Measurements from ENCODE around the gene SAPCD1.

DNA sequence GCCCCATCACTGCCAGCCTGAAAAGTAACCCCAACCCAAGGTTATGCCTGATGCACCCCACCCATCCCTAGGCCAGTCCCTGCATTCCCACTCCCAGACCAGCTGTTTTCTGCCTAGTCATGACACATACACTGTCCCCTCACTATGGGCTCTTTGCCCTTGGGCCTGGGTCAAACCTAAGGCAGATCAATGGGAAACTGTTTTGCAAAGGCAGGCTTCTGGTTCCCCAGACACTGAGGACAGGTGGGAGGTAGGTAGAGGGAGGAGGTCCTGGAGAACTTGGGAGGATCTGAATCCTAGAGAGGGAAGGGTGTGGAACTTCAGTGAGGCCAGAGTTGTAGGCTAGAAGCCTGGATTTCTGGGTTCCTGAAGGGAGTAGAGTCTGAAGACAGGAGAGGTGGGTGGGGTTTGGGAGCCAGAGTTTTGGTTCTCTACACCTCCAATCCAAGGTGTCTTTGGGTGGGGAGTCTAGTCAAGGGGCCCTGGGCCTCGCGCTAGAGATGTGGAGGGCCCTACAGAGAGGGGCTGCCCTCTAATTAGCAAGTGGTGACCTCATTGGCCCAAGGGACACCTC, 28.1 kb upstream of the SAPCD1 start:
- TF ChIP-seq, protein P1, sequence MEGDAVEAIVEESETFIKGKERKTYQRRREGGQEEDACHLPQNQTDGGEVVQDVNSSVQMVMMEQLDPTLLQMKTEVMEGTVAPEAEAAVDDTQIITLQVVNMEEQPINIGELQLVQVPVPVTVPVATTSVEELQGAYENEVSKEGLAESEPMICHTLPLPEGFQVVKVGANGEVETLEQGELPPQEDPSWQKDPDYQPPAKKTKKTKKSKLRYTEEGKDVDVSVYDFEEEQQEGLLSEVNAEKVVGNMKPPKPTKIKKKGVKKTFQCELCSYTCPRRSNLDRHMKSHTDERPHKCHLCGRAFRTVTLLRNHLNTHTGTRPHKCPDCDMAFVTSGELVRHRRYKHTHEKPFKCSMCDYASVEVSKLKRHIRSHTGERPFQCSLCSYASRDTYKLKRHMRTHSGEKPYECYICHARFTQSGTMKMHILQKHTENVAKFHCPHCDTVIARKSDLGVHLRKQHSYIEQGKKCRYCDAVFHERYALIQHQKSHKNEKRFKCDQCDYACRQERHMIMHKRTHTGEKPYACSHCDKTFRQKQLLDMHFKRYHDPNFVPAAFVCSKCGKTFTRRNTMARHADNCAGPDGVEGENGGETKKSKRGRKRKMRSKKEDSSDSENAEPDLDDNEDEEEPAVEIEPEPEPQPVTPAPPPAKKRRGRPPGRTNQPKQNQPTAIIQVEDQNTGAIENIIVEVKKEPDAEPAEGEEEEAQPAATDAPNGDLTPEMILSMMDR (IDR thresholded peaks at IDR 0.05), result no peak
- TF ChIP-seq POLR2A (IDR thresholded peaks at IDR 0.05) (no peak), POLR2AphosphoS5 (IDR thresholded peaks at IDR 0.05) (no peak)
